HK-2 (cell line): ENCODE data around the gene HAAO.

Source experiments
- DNase-seq: peaks from one replicate; pipeline ENCODE4 v3.0.0-alpha.2; 2018; ENCODE audit not compliant: unreplicated experiment

HAAO gene

GRCh38 chr2:42813763-42814162 is 21.4 kb upstream of the HAAO start:
- DNase-seq: no peak

DNA sequence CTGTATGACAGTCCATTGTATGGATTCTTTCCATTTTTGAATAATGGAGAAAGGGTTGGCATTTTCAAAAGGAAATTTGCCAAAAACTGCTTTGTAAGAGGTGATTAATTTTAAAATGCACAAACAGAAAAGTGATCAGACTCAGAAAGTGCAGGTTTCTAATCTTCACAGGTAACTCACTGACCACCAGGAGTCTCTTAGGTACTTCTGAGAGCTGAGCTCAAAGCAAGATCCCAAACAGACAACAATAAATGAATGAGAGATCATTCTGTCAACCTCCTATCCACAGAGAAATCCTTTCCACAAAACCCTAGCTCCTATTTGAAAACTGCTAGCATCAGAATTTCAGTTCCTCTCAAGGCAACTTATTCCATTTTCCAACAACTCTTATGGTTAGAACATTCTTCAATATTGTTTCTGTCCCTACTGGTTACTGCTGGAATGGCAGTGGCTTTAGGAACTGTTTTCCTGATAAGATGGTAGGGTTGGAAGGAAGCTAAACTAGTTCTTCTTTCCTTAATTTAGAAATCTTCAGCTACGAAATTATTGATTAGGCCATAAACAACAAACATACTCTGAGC is 20.6 kb upstream of the HAAO start:
- no peak for DNase-seq

DNA sequence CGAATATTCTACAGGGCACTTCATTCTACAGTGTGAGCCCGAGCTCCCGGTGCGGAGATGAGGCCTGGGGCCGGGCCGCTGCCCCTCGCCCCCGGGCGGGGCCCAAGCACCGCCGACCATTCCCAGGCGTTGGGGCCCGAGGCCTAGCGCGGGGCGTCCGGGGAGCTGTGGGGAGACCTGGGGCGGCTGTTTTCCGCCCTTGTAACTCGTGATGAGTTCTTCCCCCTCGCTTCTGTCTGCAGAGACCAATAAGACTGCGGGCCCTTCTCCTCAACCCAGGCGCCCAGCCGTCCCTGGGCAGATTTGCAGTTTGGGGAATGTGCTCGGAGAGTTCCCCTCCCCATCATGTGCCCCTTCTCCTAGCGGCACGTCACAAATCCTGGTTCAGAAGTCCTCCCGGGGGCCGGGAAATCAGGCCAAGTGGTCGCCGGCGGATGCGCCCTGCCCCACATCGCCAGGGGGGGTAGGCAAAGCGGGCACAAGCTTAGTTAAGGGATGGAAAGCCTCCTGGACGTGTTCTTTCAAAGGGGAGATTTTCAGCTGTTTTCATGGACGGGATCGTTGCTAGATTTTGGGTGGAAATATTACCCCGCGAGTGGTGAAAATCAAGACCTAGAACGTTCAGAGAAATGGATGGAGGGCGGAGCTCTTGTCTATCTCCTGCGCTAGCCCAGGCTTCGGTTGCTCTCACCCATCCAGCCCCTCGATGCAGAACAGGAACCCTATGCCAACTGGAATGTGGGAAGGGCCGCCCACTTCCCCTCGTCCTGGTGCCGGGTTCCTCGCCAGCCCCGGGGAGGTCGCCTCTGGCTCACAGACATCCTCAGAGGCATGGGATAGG is 18.8 kb upstream of the HAAO start:
- no peak for DNase-seq

GRCh38 chr2:42810121-42810970 is 18.0 kb upstream of the HAAO start:
- peak; percentile 98 for DNase-seq

DNA sequence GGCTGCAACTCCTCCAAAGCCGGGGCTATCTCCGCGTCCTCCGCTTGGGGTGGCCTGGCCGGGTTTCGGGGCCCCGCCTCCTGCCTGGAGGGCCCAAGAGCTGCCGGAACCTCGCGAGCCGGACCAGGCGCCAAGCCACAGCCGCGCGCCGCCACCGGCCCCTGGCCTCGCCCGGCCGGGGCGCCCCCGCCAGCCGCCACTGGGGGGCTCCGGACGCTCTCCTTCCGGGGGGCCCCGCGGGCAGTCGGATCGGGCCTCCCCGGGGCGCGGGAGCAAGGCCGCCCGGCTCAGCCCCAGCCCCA is 17.4 kb upstream of the HAAO start:
- DNase-seq: peak; percentile 89

- no peak for DNase-seq
Observed at GRCh38 chr2:42809131-42809818, 16.9 kb upstream of the HAAO start.

GRCh38 chr2:42808301-42808700 is 15.9 kb upstream of the HAAO start:
- DNase-seq: no peak

GRCh38 chr2:42806786-42807185 is 14.4 kb upstream of the HAAO start:
- no peak for DNase-seq

DNA sequence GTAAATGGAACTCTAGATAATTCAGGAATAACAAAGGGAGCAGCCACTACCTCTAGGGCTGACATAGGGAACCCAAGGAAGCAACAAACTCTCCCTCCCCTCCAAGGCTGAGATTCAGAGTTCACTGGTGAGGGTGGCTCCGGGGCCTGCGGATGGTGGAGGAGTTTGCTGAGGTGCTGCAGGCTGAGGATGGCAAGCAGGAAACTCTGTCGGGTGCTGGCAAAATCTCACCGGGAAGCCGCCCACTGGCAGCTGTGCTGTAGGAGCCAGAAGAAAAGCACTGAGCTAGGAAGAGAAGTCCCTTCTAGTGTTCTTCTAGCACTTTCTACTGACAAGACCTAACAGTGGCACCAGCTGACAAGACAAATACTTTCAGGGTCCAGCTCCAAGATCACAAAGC is 12.5 kb upstream of the HAAO start:
- DNase-seq: no peak

DNA sequence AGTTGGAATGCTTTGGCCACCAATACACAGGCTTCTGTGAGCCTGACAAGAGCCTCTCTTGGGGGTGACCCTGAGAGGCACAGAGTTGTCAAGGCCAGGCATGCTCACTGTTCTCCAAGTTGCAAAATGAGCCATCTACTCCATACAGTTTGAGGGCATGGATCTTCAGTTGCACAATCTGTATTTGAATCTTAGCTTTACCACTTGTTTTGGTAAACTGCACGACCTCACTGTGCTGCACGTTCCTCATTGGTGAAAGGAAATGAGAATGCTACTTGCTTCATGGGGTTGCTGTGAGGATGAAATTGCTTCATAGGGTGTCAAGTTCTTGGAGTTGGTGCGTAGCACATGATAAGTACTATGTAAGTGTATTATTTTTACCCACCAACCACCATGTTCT is 12.0 kb upstream of the HAAO start:
- no peak for DNase-seq

GRCh38 chr2:42802150-42802549 is 9.8 kb upstream of the HAAO start:
- DNase-seq: no peak

DNA sequence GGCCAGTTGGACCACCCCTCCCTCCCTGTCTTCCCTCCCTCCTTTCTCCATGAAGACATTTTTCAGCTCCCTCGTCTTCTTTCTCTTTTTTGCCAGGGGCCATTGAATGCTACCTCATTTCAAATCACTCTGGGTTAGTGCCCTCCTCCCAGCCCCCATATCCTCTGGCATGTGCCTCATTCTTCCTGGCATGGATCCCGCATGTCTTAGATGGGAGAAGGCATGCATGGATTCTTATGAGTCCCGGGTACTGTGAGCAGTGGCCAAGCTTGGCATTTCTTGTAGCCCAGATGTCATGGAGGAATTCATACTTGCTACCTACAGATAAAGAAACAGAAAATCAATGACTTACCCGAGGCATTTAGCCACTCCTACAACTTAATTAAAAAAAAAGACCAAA is 9.0 kb upstream of the HAAO start:
- DNase-seq: no peak

DNA sequence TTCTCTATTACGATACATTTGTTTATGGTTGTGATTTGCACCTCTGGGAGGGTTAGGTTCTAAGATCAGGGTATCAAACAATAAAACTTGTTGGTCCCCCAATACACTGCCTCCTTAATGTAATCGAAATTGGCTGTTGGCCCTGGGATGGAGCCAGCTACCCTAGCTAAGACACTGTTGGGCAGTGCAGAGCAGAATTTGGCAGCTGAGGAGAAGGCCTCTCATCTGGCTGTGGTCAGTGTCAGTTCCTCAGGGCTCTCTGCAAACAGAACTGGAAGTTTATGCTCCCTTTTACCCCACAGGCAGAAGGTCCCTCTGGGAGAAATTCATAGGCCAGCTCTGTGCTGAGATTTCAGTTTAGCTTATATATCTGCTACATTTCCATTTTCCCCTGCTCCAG is 8.6 kb upstream of the HAAO start:
- DNase-seq: no peak

DNA sequence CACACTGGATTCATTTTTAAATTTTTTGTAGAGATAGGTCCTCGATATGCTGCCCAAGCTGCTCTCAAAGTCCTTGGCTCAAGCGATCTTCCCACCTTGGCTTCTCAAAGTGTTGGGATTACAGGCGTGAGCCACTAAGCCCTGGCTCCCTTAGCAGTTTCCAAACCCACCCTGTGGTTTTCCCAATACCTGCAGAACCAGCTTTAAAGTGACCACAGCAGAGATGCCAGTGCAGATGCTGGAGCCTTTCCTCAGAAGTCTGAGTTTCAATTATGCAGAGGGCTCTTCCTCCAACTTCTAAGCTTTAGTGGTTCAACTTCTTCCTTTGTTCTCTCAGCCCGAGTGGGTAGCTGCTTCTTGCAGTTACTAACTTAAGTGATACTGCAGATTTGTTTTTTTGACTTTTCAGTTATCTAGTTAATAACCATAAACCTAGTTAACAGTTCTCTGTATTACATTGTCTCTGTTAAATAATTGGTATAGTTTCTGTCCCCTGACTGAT is 8.1 kb upstream of the HAAO start:
- no peak for DNase-seq

- no peak for DNase-seq
Observed at GRCh38 chr2:42799881-42800280, 7.5 kb upstream of the HAAO start.

- DNase-seq: no peak
Observed at GRCh38 chr2:42797281-42797680, 4.9 kb upstream of the HAAO start.

DNA sequence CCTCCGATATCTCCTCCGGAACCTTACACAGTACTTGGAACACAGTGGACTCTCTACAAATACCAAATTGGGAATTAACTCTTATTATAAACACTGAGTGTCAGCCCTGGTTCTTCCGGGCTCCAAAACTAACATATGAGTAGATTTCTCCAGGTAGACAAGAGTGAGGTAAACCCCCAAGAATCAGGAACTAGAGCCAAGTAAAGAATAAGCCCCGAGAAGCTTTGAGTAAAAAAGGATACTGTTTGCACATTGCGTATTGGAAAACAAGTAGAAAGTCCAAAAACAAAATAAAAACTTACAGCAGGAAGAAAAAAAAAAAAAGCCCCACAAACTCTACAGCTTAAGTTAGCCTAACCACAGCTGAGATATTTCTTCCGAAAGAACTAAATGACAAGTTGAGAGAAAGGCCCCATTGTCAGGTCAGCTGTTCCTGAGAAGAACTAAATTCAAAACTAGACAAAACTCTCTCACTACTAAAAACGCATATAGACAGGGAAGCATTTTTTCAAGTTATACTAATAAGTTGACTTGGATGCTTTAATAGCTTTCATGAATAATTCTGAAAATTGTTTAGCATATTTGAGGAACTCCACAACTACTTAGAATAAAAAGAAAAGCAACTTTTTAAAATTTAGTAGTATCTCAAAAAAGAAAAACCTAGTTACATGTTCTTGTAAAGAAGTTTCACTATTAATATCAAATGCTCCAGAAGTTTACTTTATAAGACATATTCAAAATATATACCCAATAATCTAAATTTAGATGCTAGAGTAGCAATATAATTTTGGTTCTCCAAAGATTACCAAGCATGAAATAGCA is 4.3 kb upstream of the HAAO start:
- no peak for DNase-seq

GRCh38 chr2:42795841-42796301 is 3.5 kb upstream of the HAAO start:
- no peak for DNase-seq

DNA sequence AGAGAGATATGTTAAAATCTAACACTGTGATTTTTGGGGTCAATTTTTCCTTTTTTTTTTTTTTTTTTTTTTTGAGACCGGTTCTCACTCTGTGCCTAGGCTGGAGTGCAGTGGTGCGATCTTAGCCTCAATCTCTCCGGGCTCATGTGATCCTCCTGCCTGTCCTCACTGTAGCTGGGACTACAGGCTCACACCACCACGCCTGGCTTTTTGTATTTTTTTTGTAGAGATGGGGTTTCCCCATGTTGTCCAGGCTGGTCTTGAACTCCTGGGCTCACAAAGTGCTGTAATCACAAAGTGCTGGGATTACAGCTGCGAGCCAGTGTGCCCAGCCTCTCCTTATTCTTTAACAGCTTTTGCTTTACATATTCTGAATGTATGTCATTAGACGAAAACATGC is 2.9 kb upstream of the HAAO start:
- DNase-seq: no peak

DNA sequence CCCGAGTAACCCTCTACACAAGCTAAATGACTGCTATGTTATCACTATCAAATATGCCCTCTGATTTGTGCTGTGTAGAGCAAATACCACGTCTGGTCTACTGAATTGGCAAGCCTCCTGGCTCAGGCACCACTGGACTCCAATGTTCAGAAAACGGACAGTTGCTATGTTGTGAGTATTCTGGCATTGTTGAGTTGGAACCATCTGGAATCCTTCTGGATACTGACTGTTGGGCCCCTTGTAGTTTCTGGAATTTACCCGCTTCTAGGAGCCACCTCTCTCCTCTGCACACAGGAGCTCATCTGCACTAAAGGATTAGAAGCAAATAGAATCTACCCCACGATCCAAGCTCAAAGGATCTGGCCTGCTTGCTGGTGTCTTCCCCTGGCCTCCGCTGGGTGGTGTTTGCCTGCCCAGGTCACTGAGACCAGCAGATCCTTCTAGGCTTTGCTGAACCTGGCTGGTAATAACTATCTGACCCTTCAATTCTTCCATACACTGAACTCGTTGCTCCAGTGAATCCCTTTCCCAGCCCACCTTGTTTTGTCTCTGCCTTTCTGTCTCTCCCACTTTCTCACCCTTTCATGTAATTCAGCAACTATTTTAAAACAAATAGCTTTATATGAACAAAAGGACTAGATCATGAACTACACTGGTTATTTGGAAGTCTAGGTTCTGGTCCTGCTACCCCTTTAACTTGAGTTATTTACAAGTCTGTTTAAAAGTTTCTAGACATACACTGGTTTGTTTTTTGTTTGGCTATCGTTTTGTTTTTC is 2.1 kb upstream of the HAAO start:
- DNase-seq: no peak
